ENCODE measurements around the gene CP. TPM values are rescaled to one million over a fixed set of nuclear protein-coding genes. Genes with fewer than 3 reads are reported as not detected.

CP gene
- total and polyA plus RNA-seq, 2 of the 13 experiments (the other 11 are each of a cell fraction or from before 2014, with no cell fraction given): 42.6 to 789 TPM

- TF ChIP-seq ZNF724P (CRISPR knock-in tag; IDR thresholded peaks at IDR 0.05; ENCODE audit: borderline replicate concordance): peak; percentile 95
- no peak for TF ChIP-seq ATRX (CRISPR knock-in tag; IDR thresholded peaks at IDR 0.05; ENCODE audit: borderline replicate concordance)
- no peak for TF ChIP-seq SIN3B (IDR thresholded peaks at IDR 0.05; ENCODE audit: low read length)
- peak; percentile 70; the same call in 1 of the 2 replicates for TF ChIP-seq ZMAT3 (CRISPR knock-in tag; conservative IDR thresholded peaks at IDR 0.05)
- TF ChIP-seq ZNF256 (CRISPR knock-in tag; conservative IDR thresholded peaks at IDR 0.05): peak; percentile 75
- no peak for TF ChIP-seq MYNN (CRISPR knock-in tag; IDR thresholded peaks at IDR 0.05; ENCODE audit: low read depth)
- no peak; the same call in 1 of the 2 replicates for TF ChIP-seq SP140L (CRISPR knock-in tag; IDR thresholded peaks at IDR 0.05; ENCODE audit: borderline replicate concordance)
- TF ChIP-seq NFAT5 (CRISPR knock-in tag; IDR thresholded peaks at IDR 0.05): 0 out of 2 replicates have a peak, but pooled peaks have one; percentile 19
- TF ChIP-seq BRCA1 (CRISPR knock-in tag; IDR thresholded peaks at IDR 0.05): no peak; the same call in 1 of the 2 replicates
- TF ChIP-seq ZNF703 (CRISPR knock-in tag; IDR thresholded peaks at IDR 0.05; ENCODE audit: borderline replicate concordance): no peak
- peak; percentile 75; the same call in 1 of the 2 replicates for TF ChIP-seq MEIS2 (CRISPR knock-in tag; IDR thresholded peaks at IDR 0.05)
- no peak for TF ChIP-seq NFE2L2 (IDR thresholded peaks at IDR 0.05; ENCODE audit: low read length)
- no peak for TF ChIP-seq ZNF414 (CRISPR knock-in tag; IDR thresholded peaks at IDR 0.05)
- TF ChIP-seq ZNF180 (CRISPR knock-in tag; IDR thresholded peaks at IDR 0.05; ENCODE audit: borderline replicate concordance, low read depth): no peak
- TF ChIP-seq E2F5 (CRISPR knock-in tag; conservative IDR thresholded peaks at IDR 0.05): no peak
- no peak for TF ChIP-seq ZNF737 (CRISPR knock-in tag; IDR thresholded peaks at IDR 0.05; ENCODE audit: borderline replicate concordance)
- no peak for TF ChIP-seq ZNF451 (CRISPR knock-in tag; IDR thresholded peaks at IDR 0.05)
- no peak for TF ChIP-seq ZBTB39 (CRISPR knock-in tag; IDR thresholded peaks at IDR 0.05)
Measured at GRCh38 chr3:149129326-149130205, 92.1 kb downstream of the CP start, which contains the start of gene HPS3 (continued).

Data from HepG2 (cell line).